IMR-90 (cell line): ENCODE data around the gene CEP78.

ENCODE experiments used
- BHLHE40 ChIP-seq: fragments of 150-350 bp; IDR thresholded peaks from 2 replicates; pipeline ENCODE4 v1.6.1; 2016; ENCODE audit warnings: mild to moderate bottlenecking, low read depth, low read length
- CEBPB ChIP-seq: IDR thresholded peaks from 2 replicates; pipeline ENCODE4 v1.6.1; 2012; ENCODE audit warnings: low read depth, low read length, improper control_type of control experiment
- CHD1 ChIP-seq: IDR thresholded peaks from 2 replicates; pipeline ENCODE4 v1.6.1; 2012; ENCODE audit warnings: low read depth, low read length, improper control_type of control experiment
- CTCF ChIP-seq: conservative IDR thresholded peaks from 2 replicates; pipeline ENCODE4 v1.5.1; 2012; ENCODE audit warnings: mild to moderate bottlenecking, low read depth, low read length, improper control_type of control experiment
- MAFK ChIP-seq: IDR thresholded peaks from 2 replicates; pipeline ENCODE4 v1.6.1; 2012; ENCODE audit warnings: low read depth, low read length, improper control_type of control experiment
- MXI1 ChIP-seq: IDR thresholded peaks from 2 replicates; pipeline ENCODE4 v1.6.1; 2012; ENCODE audit warnings: low read depth, mild to moderate bottlenecking, low read length, moderate library complexity, borderline replicate concordance
- POLR2A ChIP-seq: IDR thresholded peaks from 2 replicates; pipeline ENCODE4 v1.6.1; 2012; ENCODE audit warnings: mild to moderate bottlenecking, low read depth, low read length
- RAD21 ChIP-seq: IDR thresholded peaks from 2 replicates; pipeline ENCODE4 v1.6.1; 2012; ENCODE audit warnings: low read length, improper control_type of control experiment
- RCOR1 ChIP-seq: IDR thresholded peaks from 2 replicates; pipeline ENCODE4 v1.6.1; 2012; ENCODE audit warnings: mild to moderate bottlenecking, low read length, improper control_type of control experiment; ENCODE audit not compliant: insufficient replicate concordance
- RFX5 ChIP-seq: IDR thresholded peaks from 2 replicates; pipeline ENCODE4 v1.8.0; 2012; ENCODE audit warnings: low read depth, mild to moderate bottlenecking, low read length, moderate library complexity
- SMC3 ChIP-seq: fragments of 150-350 bp; IDR thresholded peaks from 2 replicates; pipeline ENCODE4 v1.6.1; 2016; ENCODE audit warnings: low read depth, mild to moderate bottlenecking, antibody characterized with exemption, low read length, moderate library complexity
- TF ChIP-seq, protein P1 (sequence below): fragments of 150-350 bp; IDR thresholded peaks from 2 replicates; pipeline ENCODE4 v1.6.1; 2017; ENCODE audit warnings: mild to moderate bottlenecking, antibody characterized with exemption, low read length, low read depth
- TF ChIP-seq, protein P2 (sequence below): fragments of 150-350 bp; IDR thresholded peaks from 2 replicates; pipeline ENCODE4 v1.6.1; 2016; ENCODE audit warnings: low read depth, mild to moderate bottlenecking, low read length, moderate library complexity, borderline replicate concordance

GRCh38 chr9:78311075-78311474 lies 75.2 kb downstream of the CEP78 start:
- TF ChIP-seq CTCF (no peak), RAD21 (no peak), RFX5 (no peak), POLR2A (no peak), MAFK (no peak), CHD1 (no peak), BHLHE40 (no peak), SMC3 (no peak), MXI1 (no peak), CEBPB (no peak), RCOR1 (no peak)
- TF ChIP-seq, protein P1, sequence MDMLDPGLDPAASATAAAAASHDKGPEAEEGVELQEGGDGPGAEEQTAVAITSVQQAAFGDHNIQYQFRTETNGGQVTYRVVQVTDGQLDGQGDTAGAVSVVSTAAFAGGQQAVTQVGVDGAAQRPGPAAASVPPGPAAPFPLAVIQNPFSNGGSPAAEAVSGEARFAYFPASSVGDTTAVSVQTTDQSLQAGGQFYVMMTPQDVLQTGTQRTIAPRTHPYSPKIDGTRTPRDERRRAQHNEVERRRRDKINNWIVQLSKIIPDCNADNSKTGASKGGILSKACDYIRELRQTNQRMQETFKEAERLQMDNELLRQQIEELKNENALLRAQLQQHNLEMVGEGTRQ, result no peak
- TF ChIP-seq, protein P2, sequence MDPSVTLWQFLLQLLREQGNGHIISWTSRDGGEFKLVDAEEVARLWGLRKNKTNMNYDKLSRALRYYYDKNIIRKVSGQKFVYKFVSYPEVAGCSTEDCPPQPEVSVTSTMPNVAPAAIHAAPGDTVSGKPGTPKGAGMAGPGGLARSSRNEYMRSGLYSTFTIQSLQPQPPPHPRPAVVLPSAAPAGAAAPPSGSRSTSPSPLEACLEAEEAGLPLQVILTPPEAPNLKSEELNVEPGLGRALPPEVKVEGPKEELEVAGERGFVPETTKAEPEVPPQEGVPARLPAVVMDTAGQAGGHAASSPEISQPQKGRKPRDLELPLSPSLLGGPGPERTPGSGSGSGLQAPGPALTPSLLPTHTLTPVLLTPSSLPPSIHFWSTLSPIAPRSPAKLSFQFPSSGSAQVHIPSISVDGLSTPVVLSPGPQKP, result no peak
